Uterus (tissue), 4 donors: ENCODE results near the gene AKT3. TPM values are rescaled to one million over a fixed set of nuclear protein-coding genes. Genes with fewer than 3 reads are reported as not detected.

ENCODE experiments used
- DNase-seq, 2 donors: peaks; one replicate each; pipeline ENCODE4 v3.0.0-alpha.2; 2019 to 2020
- H3K27ac ChIP-seq, 2 donors: fragments of 200-600 bp; sonication (generic); 1 replicate in 1 of 2; 2 replicates in 1 of 2; pipeline ENCODE4 v1.5.1; 2016 to 2018
- H3K27me3 ChIP-seq, 2 donors: fragments of 200-600 bp; sonication (generic); one replicate each; pipeline ENCODE4 v1.5.1; 2018 to 2019; ENCODE audit warnings: control low read depth in 1 of 2
- H3K36me3 ChIP-seq, 2 donors: fragments of 200-600 bp; sonication (generic); one replicate each; pipeline ENCODE4 v1.5.1; 2019; ENCODE audit warnings: control low read depth in 1 of 2
- H3K4me1 ChIP-seq, 2 donors: fragments of 200-600 bp; sonication (generic); one replicate each; pipeline ENCODE4 v1.5.1; 2018 to 2019; ENCODE audit warnings: control low read depth in 1 of 2
- H3K4me3 ChIP-seq, 2 donors: fragments of 200-600 bp; sonication (generic); 1 replicate in 1 of 2; 2 replicates in 1 of 2; pipeline ENCODE4 v1.5.1; 2018 to 2019; ENCODE audit warnings: mild to moderate bottlenecking in 1 of 2
- H3K9me3 ChIP-seq, 2 donors: fragments of 200-600 bp; sonication (generic); one replicate each; pipeline ENCODE4 v1.5.1; 2019; ENCODE audit warnings: control low read depth in 1 of 2
- POLR2A ChIP-seq, 2 donors: fragments of 450-650 bp; IDR thresholded peaks; one replicate each; pipeline ENCODE4 v1.6.1; 2016; ENCODE audit warnings: antibody characterized with exemption in 2 of 2, mild to moderate bottlenecking in 1 of 2, moderate library complexity in 1 of 2
- intact Hi-C: fragments of 100-400 bp; cut with DNase I; formaldehyde crosslinking; loops from one replicate; pipeline ENCODE4 v1.15.1; 2023; ENCODE audit warnings: low total_unique reads
- total RNA-seq, 4 donors: library from RNA; depleted of rRNA in 3 of 4; stranded (reverse); fragments of >200 nt in 3 of 4; gene quantifications; one replicate each; pipeline versions ENCODE4 v1.1.0 to v1.2.4, GENCODE V29; 2014 to 2023
- TF ChIP-seq, protein P1 (sequence below), 4 experiments: fragments of 200-600 bp in 2 of 4; fragments of 450-650 bp in 2 of 4; sonication (generic) in 2 of 4; IDR thresholded peaks; one replicate each; pipeline ENCODE4 v1.5.1; 2016 to 2019; ENCODE audit warnings: antibody characterized with exemption in 4 of 4, mild to moderate bottlenecking in 2 of 4, moderate library complexity in 1 of 4
- donor health status: DM: yes; HTN: yes; CAD: no.

AKT3 gene
- total RNA-seq, 4 donors from 2014 or later: 39.2 to 227 (median 97.6) TPM

DNA sequence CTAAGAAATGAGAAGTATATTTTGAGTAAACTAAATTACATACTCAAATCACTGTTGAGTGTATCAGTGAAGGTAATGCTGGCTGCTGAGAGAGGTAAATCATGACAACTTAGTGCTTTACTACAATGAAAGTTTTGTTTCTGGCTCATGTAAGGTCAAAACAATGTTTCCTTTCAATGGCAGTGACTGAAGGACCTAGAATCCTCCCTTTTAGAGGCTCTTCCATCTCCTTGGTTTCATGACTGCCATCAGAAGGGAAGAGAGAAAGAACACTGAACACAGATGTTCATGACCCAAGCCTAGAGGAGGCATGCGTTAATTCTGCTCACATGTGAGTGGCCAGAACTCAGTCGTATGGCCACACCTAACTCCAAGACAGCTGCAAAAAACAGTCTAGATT, 130.6 kb downstream of the AKT3 start:
- Histone ChIP-seq H3K4me1 (peaks cover 0 to 9% of the 10 kb centered on the region in 2 donors), H3K27ac (no peak overlapping the region), H3K4me3 (no peak overlapping the region), H3K9me3 (no peaks in the 10 kb centered on the region), H3K27me3 (no peaks in the 10 kb centered on the region), H3K36me3 (no peaks in the 10 kb centered on the region)
- intact Hi-C loops: no loop called here
- no peak for DNase-seq
- TF ChIP-seq, protein P1, sequence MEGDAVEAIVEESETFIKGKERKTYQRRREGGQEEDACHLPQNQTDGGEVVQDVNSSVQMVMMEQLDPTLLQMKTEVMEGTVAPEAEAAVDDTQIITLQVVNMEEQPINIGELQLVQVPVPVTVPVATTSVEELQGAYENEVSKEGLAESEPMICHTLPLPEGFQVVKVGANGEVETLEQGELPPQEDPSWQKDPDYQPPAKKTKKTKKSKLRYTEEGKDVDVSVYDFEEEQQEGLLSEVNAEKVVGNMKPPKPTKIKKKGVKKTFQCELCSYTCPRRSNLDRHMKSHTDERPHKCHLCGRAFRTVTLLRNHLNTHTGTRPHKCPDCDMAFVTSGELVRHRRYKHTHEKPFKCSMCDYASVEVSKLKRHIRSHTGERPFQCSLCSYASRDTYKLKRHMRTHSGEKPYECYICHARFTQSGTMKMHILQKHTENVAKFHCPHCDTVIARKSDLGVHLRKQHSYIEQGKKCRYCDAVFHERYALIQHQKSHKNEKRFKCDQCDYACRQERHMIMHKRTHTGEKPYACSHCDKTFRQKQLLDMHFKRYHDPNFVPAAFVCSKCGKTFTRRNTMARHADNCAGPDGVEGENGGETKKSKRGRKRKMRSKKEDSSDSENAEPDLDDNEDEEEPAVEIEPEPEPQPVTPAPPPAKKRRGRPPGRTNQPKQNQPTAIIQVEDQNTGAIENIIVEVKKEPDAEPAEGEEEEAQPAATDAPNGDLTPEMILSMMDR (IDR thresholded peaks at IDR 0.05): no peak
- TF ChIP-seq POLR2A (IDR thresholded peaks at IDR 0.05): no peak

DNA sequence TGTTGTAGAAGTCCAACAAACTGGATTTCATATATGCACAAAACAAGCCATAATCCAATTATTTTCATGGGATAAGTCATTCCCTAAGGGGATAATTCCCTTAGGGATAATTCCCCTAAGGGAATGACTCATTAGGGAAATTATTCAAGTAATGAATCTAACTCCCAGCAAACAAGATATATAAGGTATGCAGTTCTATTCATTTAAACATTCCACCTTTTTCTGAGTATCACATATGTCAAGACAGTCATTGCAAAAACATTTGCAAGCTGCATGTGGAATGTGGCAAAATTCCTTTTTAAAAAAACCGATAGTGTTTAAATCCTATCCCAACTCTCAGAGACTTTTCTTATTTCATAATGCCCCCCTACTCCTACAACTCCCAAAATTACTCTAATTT, 131.2 kb downstream of the AKT3 start:
- TF ChIP-seq, protein P1 (IDR thresholded peaks at IDR 0.05): no peak
- no peak for TF ChIP-seq POLR2A (IDR thresholded peaks at IDR 0.05)

DNA sequence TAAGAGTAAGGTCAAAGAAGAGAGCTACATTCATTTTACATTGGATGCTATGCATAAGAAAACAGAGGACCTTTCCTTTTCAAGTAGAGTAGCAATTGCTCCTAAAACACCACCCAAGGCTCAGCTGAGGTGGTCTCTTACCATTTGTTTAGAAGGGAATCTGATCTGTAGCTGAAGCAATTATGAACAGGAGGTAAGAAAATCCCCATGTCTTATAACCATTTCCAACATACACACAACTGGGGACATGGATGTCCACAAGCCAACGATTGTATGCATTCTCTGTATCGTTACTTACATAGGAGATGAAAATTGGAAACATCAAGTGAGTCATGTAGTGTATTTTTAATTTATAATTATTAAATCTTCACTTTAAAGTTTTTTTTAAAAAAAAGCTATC, 132.0 kb downstream of the AKT3 start:
- intact Hi-C loops: no loop called here
- no peak for TF ChIP-seq POLR2A (IDR thresholded peaks at IDR 0.05)
- TF ChIP-seq, protein P1 (IDR thresholded peaks at IDR 0.05): no peak
- Histone ChIP-seq H3K27ac (no peak overlapping the region), H3K4me1 (peaks cover 0 to 9% of the 10 kb centered on the region in 2 donors), H3K9me3 (no peaks in the 10 kb centered on the region), H3K36me3 (no peaks in the 10 kb centered on the region), H3K4me3 (no peak overlapping the region), H3K27me3 (no peaks in the 10 kb centered on the region)
- DNase-seq: no peak

More for the DNA sequence above, 131.2 kb downstream of the AKT3 start:
- no peak for DNase-seq
- H3K27ac ChIP-seq: no peak overlapping the region
- intact Hi-C loops: no loop called here
- no peaks in the 10 kb centered on the region for H3K9me3 ChIP-seq
- H3K4me1 ChIP-seq: peaks cover 0 to 9% of the 10 kb centered on the region in 2 donors
- no peak overlapping the region for H3K4me3 ChIP-seq
- H3K36me3 ChIP-seq: no peaks in the 10 kb centered on the region
- no peaks in the 10 kb centered on the region for H3K27me3 ChIP-seq

DNA sequence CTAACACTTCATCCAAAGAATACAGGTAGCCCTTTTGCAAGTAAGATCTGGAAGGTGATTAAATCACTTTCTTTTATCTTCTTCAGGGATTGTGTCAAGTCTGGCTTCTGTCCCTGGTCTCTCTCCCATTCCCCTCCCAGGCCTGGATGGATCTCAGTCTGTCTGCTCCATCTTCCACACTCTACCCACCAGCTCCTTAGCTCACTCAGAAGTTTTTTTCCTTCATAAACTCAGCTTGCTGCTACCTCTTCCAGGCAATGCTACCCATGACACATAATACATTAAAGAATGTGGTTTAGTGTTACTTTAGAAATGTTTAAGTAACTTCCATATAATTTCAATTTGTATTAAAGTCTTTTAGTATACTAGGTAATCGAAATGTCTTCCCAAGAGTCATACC, 133.1 kb downstream of the AKT3 start:
- intact Hi-C loops: no loop called here
- Histone ChIP-seq H3K27ac (no peak overlapping the region), H3K27me3 (no peaks in the 10 kb centered on the region), H3K9me3 (no peaks in the 10 kb centered on the region), H3K36me3 (no peaks in the 10 kb centered on the region), H3K4me3 (no peak overlapping the region), H3K4me1 (peaks cover 0 to 9% of the 10 kb centered on the region in 2 donors)
- DNase-seq: no peak
- TF ChIP-seq POLR2A (IDR thresholded peaks at IDR 0.05): no peak
- TF ChIP-seq, protein P1 (IDR thresholded peaks at IDR 0.05): no peak

DNA sequence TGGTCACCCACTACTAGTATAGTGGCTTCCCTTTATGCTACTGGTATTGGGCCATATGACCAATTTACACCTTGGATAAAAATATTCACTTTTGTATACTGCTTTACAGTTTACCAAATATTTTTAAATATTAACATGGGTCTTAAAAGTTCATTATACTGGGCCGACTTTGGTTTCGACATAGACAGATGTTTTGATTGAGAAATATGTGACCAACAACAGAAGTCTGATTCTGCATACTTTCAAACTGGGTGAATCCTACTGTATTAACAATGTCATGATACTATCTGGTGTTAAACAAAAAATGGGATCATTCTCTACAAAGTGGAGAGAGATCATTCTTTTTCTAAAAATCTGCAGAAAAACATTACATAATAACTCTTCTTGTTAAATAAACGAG, 134.8 kb downstream of the AKT3 start:
- Histone ChIP-seq H3K27ac (no peak overlapping the region), H3K36me3 (no peaks in the 10 kb centered on the region), H3K4me1 (peaks cover 0 to 9% of the 10 kb centered on the region in 2 donors), H3K4me3 (no peak overlapping the region), H3K27me3 (no peaks in the 10 kb centered on the region), H3K9me3 (no peaks in the 10 kb centered on the region)
- intact Hi-C loops: no loop called here
- no peak for DNase-seq
- TF ChIP-seq, protein P1 (IDR thresholded peaks at IDR 0.05): no peak
- TF ChIP-seq POLR2A (IDR thresholded peaks at IDR 0.05): no peak
